H1 (cell line): ENCODE measurements around the gene MYO1F. TPM values are rescaled to one million over a fixed set of nuclear protein-coding genes. Genes with fewer than 3 reads are reported as not detected.

Experiments
- CTCF ChIA-PET: fragments of 300-600 bp; sonication (Branson Sonifier 250); formaldehyde crosslinking; loops from one replicate; lab custom pipeline; 2021; ENCODE audit not compliant: partially characterized antibody; lab: Charles Lee
- POLR2A ChIA-PET: fragments of 300-600 bp; sonication (Branson Sonifier 250); formaldehyde crosslinking; loops from one replicate; lab custom pipeline; 2021; ENCODE audit warnings: inconsistent platforms; ENCODE audit not compliant: partially characterized antibody; lab: Charles Lee
- DNase-seq, 2 experiments: peaks; one replicate each; pipeline versions ENCODE4 v3.0.0 to v3.0.0-alpha.2; 2010 to 2022; ENCODE audit warnings: low spot score in 2 of 2, low read depth in 1 of 2, mixed read lengths in 1 of 2
- FAIRE-seq: peaks from 2 replicates; lab custom pipeline; 2011; peaks lifted over from hg19 to GRCh38; lab: Jason Lieb, UNC
- H2AFZ ChIP-seq: 2 replicates; pipeline ENCODE4 v1.8.1; 2012; ENCODE audit warnings: low read length, inconsistent platforms
- H2AK5ac ChIP-seq: 2 replicates; pipeline ENCODE4 v1.6.1; 2013; ENCODE audit warnings: low read depth, low read length
- H2BK120ac ChIP-seq: replicated peaks from 2 replicates; pipeline ENCODE3; 2013; ENCODE audit warnings: low read depth, low read length, inconsistent platforms
- H2BK12ac ChIP-seq: 2 replicates; pipeline ENCODE4 v1.6.1; 2013; ENCODE audit warnings: low read depth, low read length
- H2BK15ac ChIP-seq: 2 replicates; pipeline ENCODE4 v1.6.1; 2013; ENCODE audit warnings: low read length
- H2BK20ac ChIP-seq: 2 replicates; pipeline ENCODE4 v1.6.1; 2013; ENCODE audit warnings: low read length
- H2BK5ac ChIP-seq: 2 replicates; pipeline ENCODE4 v1.6.1; 2013; ENCODE audit warnings: low read depth, low read length
- H3K14ac ChIP-seq: 2 replicates; pipeline ENCODE4 v1.6.1; 2013; ENCODE audit warnings: inconsistent platforms; ENCODE audit not compliant: insufficient read length
- H3K18ac ChIP-seq: 2 replicates; pipeline ENCODE4 v1.6.1; 2013; ENCODE audit warnings: low read length; ENCODE audit errors: extremely low read depth
- H3K23ac ChIP-seq: 2 replicates; pipeline ENCODE4 v1.6.1; 2013; ENCODE audit warnings: inconsistent platforms; ENCODE audit not compliant: insufficient read length
- H3K23me2 ChIP-seq: 2 replicates; pipeline ENCODE4 v1.6.1; 2013; ENCODE audit warnings: low read depth, low read length
- H3K27ac ChIP-seq: 2 replicates; pipeline ENCODE4 v1.6.1; 2011; ENCODE audit warnings: low read depth, low read length, inconsistent platforms
- H3K27me3 ChIP-seq, 4 experiments: replicated peaks in 1 of 4; 1 replicate in 1 of 4; 2 replicates in 3 of 4; pipeline versions ENCODE4 v1.6.1 to v1.8.1; 2011 to 2013; ENCODE audit warnings: low read length in 3 of 4, mild to moderate bottlenecking in 3 of 4, inconsistent platforms in 2 of 4, mixed read lengths in 2 of 4, moderate library complexity in 1 of 4; ENCODE audit not compliant: control insufficient read depth in 3 of 4, insufficient read depth in 3 of 4; ENCODE audit errors: extremely low read depth in 1 of 4
- H3K36me3 ChIP-seq, 4 experiments: 2 replicates each; pipeline versions ENCODE4 v1.6.1 to v1.8.1; 2011 to 2013; ENCODE audit warnings: mild to moderate bottlenecking in 4 of 4, low read length in 3 of 4, moderate library complexity in 2 of 4, control low read depth in 1 of 4, inconsistent platforms in 1 of 4; ENCODE audit not compliant: insufficient read depth in 4 of 4, control insufficient read depth in 2 of 4
- H3K4ac ChIP-seq: replicated peaks from 2 replicates; pipeline ENCODE3; 2013; ENCODE audit warnings: low read length, low read depth, mixed read lengths, inconsistent platforms; ENCODE audit not compliant: insufficient read length
- H3K4me1 ChIP-seq, 4 experiments: replicated peaks in 1 of 4; 1 replicate in 1 of 4; 2 replicates in 3 of 4; pipeline versions ENCODE4 v1.6.1 to v1.8.1; 2011 to 2013; ENCODE audit warnings: low read length in 3 of 4, inconsistent platforms in 2 of 4, mixed read lengths in 1 of 4; ENCODE audit not compliant: insufficient read depth in 4 of 4, control insufficient read depth in 3 of 4
- H3K4me2 ChIP-seq, 2 experiments: 2 replicates each; pipeline versions ENCODE4 v1.6.1 to v1.8.1; 2011 to 2013; ENCODE audit warnings: low read depth in 2 of 2, low read length in 2 of 2, control low read depth in 1 of 2, inconsistent platforms in 1 of 2, mild to moderate bottlenecking in 1 of 2; ENCODE audit not compliant: insufficient read depth in 1 of 2
- H3K4me3 ChIP-seq, 4 experiments: fragments of 200-600, 300-600 bp in 1 of 4; sonication (generic), shearing (Covaris generic), sonication (Bioruptor Twin) in 1 of 4; 2 replicates each; pipeline versions ENCODE4 v1.5.1 to v1.8.1; 2011 to 2016; ENCODE audit warnings: low read length in 4 of 4, low read depth in 3 of 4, control low read depth in 2 of 4, inconsistent platforms in 2 of 4, mild to moderate bottlenecking in 2 of 4, mixed read lengths in 1 of 4, moderate library complexity in 1 of 4; ENCODE audit not compliant: insufficient read depth in 2 of 4; ENCODE audit errors: extremely low read depth in 1 of 4
- H3K56ac ChIP-seq: replicated peaks from 2 replicates; pipeline ENCODE3; 2013; ENCODE audit warnings: low read depth, mild to moderate bottlenecking, mixed read lengths, low read length, inconsistent platforms; ENCODE audit not compliant: insufficient read length
- H3K79me1 ChIP-seq: 2 replicates; pipeline ENCODE4 v1.6.1; 2013; ENCODE audit warnings: low read depth, low read length, control low read depth
- H3K79me2 ChIP-seq, 2 experiments: 2 replicates each; pipeline versions ENCODE4 v1.6.1 to v1.8.1; 2012 to 2013; ENCODE audit warnings: low read length in 2 of 2, mild to moderate bottlenecking in 2 of 2, inconsistent platforms in 1 of 2; ENCODE audit not compliant: insufficient read depth in 2 of 2, control insufficient read depth in 1 of 2
- H3K9ac ChIP-seq, 4 experiments: replicated peaks in 1 of 4; 1 replicate in 1 of 4; 2 replicates in 3 of 4; pipeline versions ENCODE4 v1.6.1 to v1.8.1; 2011 to 2013; ENCODE audit warnings: low read depth in 3 of 4, low read length in 3 of 4, control low read depth in 2 of 4, mild to moderate bottlenecking in 2 of 4, moderate library complexity in 2 of 4, inconsistent platforms in 1 of 4; ENCODE audit errors: extremely low read depth in 1 of 4
- H3K9me3 ChIP-seq, 2 experiments: 2 replicates each; pipeline versions ENCODE4 v1.6.1 to v1.8.1; 2012 to 2013; ENCODE audit warnings: mild to moderate bottlenecking in 2 of 2, moderate library complexity in 2 of 2, control low read depth in 1 of 2, inconsistent platforms in 1 of 2, low read depth in 1 of 2, low read length in 1 of 2, mixed read lengths in 1 of 2; ENCODE audit not compliant: insufficient read depth in 2 of 2
- H4K20me1 ChIP-seq, 2 experiments: replicated peaks in 1 of 2; 2 replicates each; pipeline versions ENCODE3 to v1.8.1; 2011 to 2013; ENCODE audit warnings: inconsistent platforms in 2 of 2, low read length in 2 of 2, mild to moderate bottlenecking in 1 of 2; ENCODE audit not compliant: insufficient read depth in 2 of 2, control insufficient read depth in 1 of 2
- H4K5ac ChIP-seq: 2 replicates; pipeline ENCODE4 v1.6.1; 2013; ENCODE audit warnings: low read length, low read depth, mixed read lengths, inconsistent platforms; ENCODE audit not compliant: insufficient read length
- H4K8ac ChIP-seq: 2 replicates; pipeline ENCODE4 v1.8.0; 2013; ENCODE audit warnings: mild to moderate bottlenecking, moderate library complexity, low read length, inconsistent platforms; ENCODE audit not compliant: insufficient read depth; ENCODE audit errors: extremely low read depth
- H4K91ac ChIP-seq: replicated peaks from 2 replicates; pipeline ENCODE3; 2013; ENCODE audit warnings: low read length, mixed read lengths, inconsistent platforms; ENCODE audit not compliant: insufficient read length
- CHD2 ChIP-seq: IDR thresholded peaks from 2 replicates; pipeline ENCODE4 v1.6.1; 2012; ENCODE audit warnings: low read length, improper control_type of control experiment
- CREB1 ChIP-seq: IDR thresholded peaks from 2 replicates; pipeline ENCODE4 v1.6.1; 2012; ENCODE audit warnings: inconsistent platforms
- FOSL1 ChIP-seq: IDR thresholded peaks from 2 replicates; pipeline ENCODE4 v1.6.1; 2011; ENCODE audit warnings: mild to moderate bottlenecking, low read depth, low read length, moderate library complexity; ENCODE audit not compliant: insufficient read depth
- HDAC2 ChIP-seq, 2 experiments: fragments of 300-600 bp in 1 of 2; sonication (generic) in 1 of 2; IDR thresholded peaks; 2 replicates each; pipeline ENCODE4 v1.6.1; 2011 to 2012; ENCODE audit warnings: low read depth in 2 of 2, low read length in 2 of 2, mild to moderate bottlenecking in 2 of 2, moderate library complexity in 2 of 2, borderline replicate concordance in 1 of 2, inconsistent platforms in 1 of 2
- HDAC6 ChIP-seq: IDR thresholded peaks from one replicate; pipeline ENCODE4 v1.7.1; 2012; ENCODE audit warnings: low read depth, mild to moderate bottlenecking, inconsistent platforms, low read length, moderate library complexity
- KDM4A ChIP-seq: IDR thresholded peaks from one replicate; pipeline ENCODE4 v1.7.1; 2012; ENCODE audit warnings: low read depth, mild to moderate bottlenecking, moderate library complexity, low read length, inconsistent platforms; ENCODE audit not compliant: severe bottlenecking
- MAFK ChIP-seq: IDR thresholded peaks from 2 replicates; pipeline ENCODE4 v1.6.1; 2012; ENCODE audit warnings: low read depth, mild to moderate bottlenecking, improper control_type of control experiment, low read length
- NANOG ChIP-seq: IDR thresholded peaks from 2 replicates; pipeline ENCODE4 v1.6.1; 2011; ENCODE audit warnings: low read length, low read depth, mild to moderate bottlenecking, inconsistent platforms; ENCODE audit not compliant: insufficient read depth, poor library complexity, severe bottlenecking
- NRF1 ChIP-seq: IDR thresholded peaks from 2 replicates; pipeline ENCODE4 v1.6.1; 2011; ENCODE audit warnings: mild to moderate bottlenecking, low read depth, low read length, improper control_type of control experiment
- SP1 ChIP-seq: IDR thresholded peaks from 2 replicates; pipeline ENCODE4 v1.6.1; 2011; ENCODE audit warnings: low read depth, low read length
- SP2 ChIP-seq: IDR thresholded peaks from 2 replicates; pipeline ENCODE4 v1.6.1; 2012; ENCODE audit warnings: mild to moderate bottlenecking, low read length, inconsistent platforms
- SRF ChIP-seq: IDR thresholded peaks from 2 replicates; pipeline ENCODE4 v1.6.1; 2011; ENCODE audit warnings: mild to moderate bottlenecking, low read depth, low read length, moderate library complexity
- WGBS, 2 experiments: shearing (Covaris generic) in 1 of 2; methylation state at CpG; one replicate each; pipeline versions ENCODE4 v1.1.6 to v1.1.7; 2013 to 2015; ENCODE audit warnings: low lambda C conversion rate in 2 of 2, mixed read lengths in 2 of 2, inconsistent platforms in 1 of 2, low coverage in 1 of 2, missing lambda C conversion rate in 1 of 2; ENCODE audit not compliant: insufficient replicate concordance in 2 of 2, insufficient coverage in 1 of 2, insufficient read length in 1 of 2; ENCODE audit errors: extremely low coverage in 1 of 2, missing lambda C conversion rate in 1 of 2; 5-methylcytosine and 5-hydroxymethylcytosine counted together
- polyA plus RNA-seq, 7 experiments: library from polyadenylated mRNA; depleted of rRNA in 3 of 7; stranded (reverse) in 5 of 7; unstranded in 2 of 7; fragments of >200 nt in 5 of 7; fragments of 200-250 nt in 2 of 7; gene quantifications; 1 replicate in 5 of 7; 2 replicates in 1 of 7; 4 replicates in 1 of 7; pipeline versions ENCODE4 v1.2.1 to v1.2.3, GENCODE V29; 2011 to 2013; ENCODE audit warnings: missing spikeins in 2 of 7, mixed read lengths in 2 of 7
- total RNA-seq: library from RNA; stranded (reverse); fragmentation: NEBNext Ultra II Directional; extraction: Animal tissue kit (Norgen Biotek cat#: 25700); gene quantifications from 2 replicates; pipeline ENCODE4 v1.2.1, GENCODE V29; 2021
- TF ChIP-seq, protein P1 (sequence below): IDR thresholded peaks from 2 replicates; pipeline ENCODE4 v1.6.1; 2012; ENCODE audit warnings: inconsistent platforms

Gene MYO1F
- total and polyA plus RNA-seq, 2 of the 8 experiments (the other 6 are each of a cell fraction or from before 2014, with no cell fraction given) = 1.4 to 4.6 TPM

DNA sequence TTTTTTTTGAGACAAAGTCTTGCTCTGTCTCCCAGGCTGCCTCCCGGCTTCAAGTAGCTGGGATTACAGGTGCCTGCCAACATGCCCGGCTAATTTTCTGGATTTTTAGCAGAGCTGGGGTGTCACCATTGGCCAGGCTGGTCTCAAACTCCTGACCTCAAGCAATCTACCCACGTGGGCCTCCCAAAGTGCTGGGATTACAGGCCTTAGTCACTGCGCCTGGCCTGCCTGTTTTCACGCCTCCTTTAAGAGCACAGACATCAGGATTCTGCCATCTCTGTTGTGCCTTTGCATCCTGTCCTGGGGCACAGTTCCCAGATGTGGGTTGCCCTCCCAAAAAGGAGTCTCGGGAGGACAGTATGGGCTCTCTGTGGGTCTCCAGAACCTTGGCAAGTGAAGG is 72.3 kb downstream of the MYO1F start:
- Histone ChIP-seq H2AK5ac (no peak overlapping the region), H3K4me3 (no peak overlapping the region), H3K4ac (peak overlapping the region; percentile 92), H3K36me3 (no peaks in the 10 kb centered on the region), H3K79me1 (no peaks in the 10 kb centered on the region; the same call in 1 of the 2 replicates), H4K8ac (no peak overlapping the region; the same call in 1 of the 2 replicates), H3K18ac (no peak overlapping the region), H2BK120ac (no peak overlapping the region), H3K23ac (no peak overlapping the region), H3K4me2 (no peak overlapping the region; a peak in 1 of 4 replicates), H4K5ac (no peak overlapping the region), H3K56ac (no peak overlapping the region), H3K79me2 (no peaks in the 10 kb centered on the region), H4K91ac (no peak overlapping the region), H3K9me3 (no peaks in the 10 kb centered on the region), H4K20me1 (no peaks in the 10 kb centered on the region), H3K27ac (no peak overlapping the region), H2BK15ac (peak overlapping the region; percentile 88; the same call in 1 of the 2 replicates), H2AFZ (no peak overlapping the region), H2BK12ac (peak overlapping the region; percentile 68; the same call in 1 of the 2 replicates), H3K23me2 (peaks cover 7% of the 10 kb centered on the region; the same call in 1 of the 2 replicates), H3K27me3 (no peaks in the 10 kb centered on the region), H3K14ac (no peak overlapping the region), H2BK5ac (no peak overlapping the region), H3K9ac (no peak overlapping the region), H2BK20ac (0 out of 2 replicates have a peak overlapping the region, but pooled peaks have one; percentile 80), H3K4me1 (peaks cover 0 to 9% (median 5%) of the 10 kb centered on the region in 4 experiments; a peak in 5 of 7 replicates)
- WGBS, 2 experiments = 95% methylated on average over 6 of the region's 6 CpGs; no CpG with 5 or more reads in 1 of the 2 experiments
- POLR2A ChIA-PET = interaction anchor here (1.0 to 3.8 kb wide), 7 partner anchors 7 to 185 kb away, joined by 3 to 21 read pairs (median 6); partner anchors contain the start of genes HNRNPM and ZNF414
- CTCF ChIA-PET = interaction anchor here (0.7 to 4.3 kb wide), 16 partner anchors 10 to 163 kb away, joined by 3 to 30 read pairs (median 4); partner anchors contain the start of gene MYO1F
- no peak for FAIRE-seq
- DNase-seq = no peak
- TF ChIP-seq NANOG = no peak
- TF ChIP-seq CREB1 = no peak
- no peak for TF ChIP-seq NRF1
- TF ChIP-seq MAFK = no peak
- TF ChIP-seq, protein P1, sequence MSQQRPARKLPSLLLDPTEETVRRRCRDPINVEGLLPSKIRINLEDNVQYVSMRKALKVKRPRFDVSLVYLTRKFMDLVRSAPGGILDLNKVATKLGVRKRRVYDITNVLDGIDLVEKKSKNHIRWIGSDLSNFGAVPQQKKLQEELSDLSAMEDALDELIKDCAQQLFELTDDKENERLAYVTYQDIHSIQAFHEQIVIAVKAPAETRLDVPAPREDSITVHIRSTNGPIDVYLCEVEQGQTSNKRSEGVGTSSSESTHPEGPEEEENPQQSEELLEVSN = no peak
- TF ChIP-seq HDAC2 (IDR thresholded peaks at IDR 0.05; ENCODE audit: borderline replicate concordance in 1 of 2, low read depth in 2 of 2, low read length in 2 of 2) = no peak
- no peak for TF ChIP-seq CHD2
- TF ChIP-seq HDAC6 = no peak
- no peak for TF ChIP-seq FOSL1
- no peak for TF ChIP-seq SP1
- no peak for TF ChIP-seq KDM4A
- no peak for TF ChIP-seq SRF
- TF ChIP-seq SP2 = no peak
